ENCODE measurements around the gene G3BP2. TPM values are rescaled to one million over a fixed set of nuclear protein-coding genes. Genes with fewer than 3 reads are reported as not detected.

Gene G3BP2
- total RNA-seq, 4 donors from 2014 or later = 98.6 to 152 (median 129) TPM

DNA sequence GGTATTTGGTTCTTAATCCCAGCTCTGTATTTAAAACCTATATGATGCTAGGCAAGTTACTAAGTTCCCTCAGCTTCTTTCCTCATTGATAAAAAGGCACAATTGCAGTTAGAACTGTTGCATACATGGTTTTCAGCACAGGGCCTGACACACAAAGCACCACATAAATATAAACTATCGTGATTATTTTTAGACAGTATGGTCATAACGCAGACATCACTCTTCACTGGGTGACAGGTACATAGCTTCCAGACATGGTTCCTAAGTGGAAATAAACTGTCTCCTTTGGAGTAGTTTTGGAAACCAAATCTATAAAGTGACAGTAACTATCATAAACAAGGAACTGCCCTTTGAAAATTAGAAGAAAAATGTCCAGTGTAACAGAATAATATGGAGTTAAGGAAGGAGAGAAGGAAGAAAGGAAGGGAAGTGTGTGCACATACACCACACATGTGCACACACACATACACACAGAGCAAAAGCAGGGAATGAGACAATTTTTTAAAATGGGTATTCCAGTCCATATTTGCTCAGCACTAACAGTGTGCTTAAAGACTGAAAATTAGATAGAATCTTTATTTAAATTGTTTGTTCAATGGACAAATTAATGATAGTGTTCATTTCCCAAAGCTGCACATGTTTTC lies 12.5 kb upstream of the G3BP2 start:
- 35 to 60% methylated on average over 1 to 2 of the region's 2 CpGs for WGBS, 2 donors (ENCODE audit: low coverage in 1 of 2)
- Histone ChIP-seq H3K36me3 (no peaks in the 10 kb centered on the region), H3K4me3 (no peak overlapping the region), H3K4me1 (peaks cover 0 to 16% (median 2%) of the 10 kb centered on the region in 3 donors), H3K9me3 (no peaks in the 10 kb centered on the region), H3K27me3 (no peaks in the 10 kb centered on the region), H3K27ac (peak overlapping the region in 2 of 4 donors; percentile 19 to 24)
- TF ChIP-seq, protein P1, sequence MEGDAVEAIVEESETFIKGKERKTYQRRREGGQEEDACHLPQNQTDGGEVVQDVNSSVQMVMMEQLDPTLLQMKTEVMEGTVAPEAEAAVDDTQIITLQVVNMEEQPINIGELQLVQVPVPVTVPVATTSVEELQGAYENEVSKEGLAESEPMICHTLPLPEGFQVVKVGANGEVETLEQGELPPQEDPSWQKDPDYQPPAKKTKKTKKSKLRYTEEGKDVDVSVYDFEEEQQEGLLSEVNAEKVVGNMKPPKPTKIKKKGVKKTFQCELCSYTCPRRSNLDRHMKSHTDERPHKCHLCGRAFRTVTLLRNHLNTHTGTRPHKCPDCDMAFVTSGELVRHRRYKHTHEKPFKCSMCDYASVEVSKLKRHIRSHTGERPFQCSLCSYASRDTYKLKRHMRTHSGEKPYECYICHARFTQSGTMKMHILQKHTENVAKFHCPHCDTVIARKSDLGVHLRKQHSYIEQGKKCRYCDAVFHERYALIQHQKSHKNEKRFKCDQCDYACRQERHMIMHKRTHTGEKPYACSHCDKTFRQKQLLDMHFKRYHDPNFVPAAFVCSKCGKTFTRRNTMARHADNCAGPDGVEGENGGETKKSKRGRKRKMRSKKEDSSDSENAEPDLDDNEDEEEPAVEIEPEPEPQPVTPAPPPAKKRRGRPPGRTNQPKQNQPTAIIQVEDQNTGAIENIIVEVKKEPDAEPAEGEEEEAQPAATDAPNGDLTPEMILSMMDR (IDR thresholded peaks at IDR 0.05) = no peak
- TF ChIP-seq POLR2AphosphoS5 (IDR thresholded peaks at IDR 0.05) (no peak), EP300 (IDR thresholded peaks at IDR 0.05) (no peak), POLR2A (IDR thresholded peaks at IDR 0.05) (no peak)
- ATAC-seq = no peak

DNA sequence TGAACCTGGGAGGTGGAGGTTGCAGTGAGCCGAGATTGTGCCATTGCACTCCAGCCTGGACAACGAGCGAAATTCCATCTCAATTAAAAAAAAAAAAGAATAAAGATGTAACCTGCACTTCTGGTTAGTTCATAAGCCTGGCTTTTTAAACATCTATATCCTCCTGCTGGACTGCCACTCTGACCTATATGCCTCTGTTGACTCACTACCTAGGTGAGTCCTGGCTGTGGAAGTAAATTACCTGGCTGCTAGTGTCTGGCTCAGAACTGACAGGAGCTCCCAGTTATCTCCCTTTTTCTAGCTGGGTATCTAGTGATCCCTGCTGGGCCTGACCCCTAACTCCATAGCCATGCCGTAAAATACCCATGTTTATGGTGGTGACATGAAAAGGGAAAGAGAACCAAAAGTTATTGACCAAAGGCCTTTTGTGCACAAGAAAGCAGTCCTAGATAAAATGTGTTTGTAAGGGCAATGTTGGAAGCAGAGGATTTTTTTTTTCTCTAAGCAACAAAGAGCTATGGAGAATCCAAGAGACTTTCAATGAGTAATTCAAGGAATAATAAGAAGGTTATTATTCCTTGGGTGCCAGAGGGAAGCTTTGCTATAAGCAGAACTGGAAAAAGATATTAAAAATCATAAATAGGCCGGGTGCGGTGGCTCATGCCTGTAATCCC lies 10.4 kb upstream of the G3BP2 start:
- Histone ChIP-seq H3K36me3 (no peaks in the 10 kb centered on the region), H3K4me1 (peaks cover 0 to 16% (median 2%) of the 10 kb centered on the region in 3 donors), H3K27me3 (no peaks in the 10 kb centered on the region), H3K27ac (no peak overlapping the region), H3K9me3 (no peaks in the 10 kb centered on the region), H3K4me3 (no peak overlapping the region)
- WGBS, 2 donors (ENCODE audit: low coverage in 1 of 2) = 60 to 90% methylated on average over 1 to 6 of the region's 6 CpGs
- no peak for TF ChIP-seq EP300 (IDR thresholded peaks at IDR 0.05)
- TF ChIP-seq, protein P1 (IDR thresholded peaks at IDR 0.05) = no peak
- no peak for TF ChIP-seq POLR2A (IDR thresholded peaks at IDR 0.05)
- TF ChIP-seq POLR2AphosphoS5 (IDR thresholded peaks at IDR 0.05) = no peak
- no peak for ATAC-seq

- H3K27ac ChIP-seq = no peak overlapping the region
- no peak overlapping the region for H3K4me3 ChIP-seq
- WGBS, 2 donors (ENCODE audit: low coverage in 1 of 2) = 79 to 100% methylated on average over 2 of the region's 3 CpGs
- H3K36me3 ChIP-seq = no peaks in the 10 kb centered on the region
- ATAC-seq = no peak
- H3K27me3 ChIP-seq = no peaks in the 10 kb centered on the region
- TF ChIP-seq, protein P1 (IDR thresholded peaks at IDR 0.05) = no peak
- TF ChIP-seq POLR2A (IDR thresholded peaks at IDR 0.05) (no peak), POLR2AphosphoS5 (IDR thresholded peaks at IDR 0.05) (no peak), EP300 (IDR thresholded peaks at IDR 0.05) (no peak)
- peaks cover 0 to 3% (median 0%) of the 10 kb centered on the region in 3 donors for H3K4me1 ChIP-seq
- no peaks in the 10 kb centered on the region for H3K9me3 ChIP-seq
Observed at GRCh38 chr4:75679876-75680575, 6.8 kb upstream of the G3BP2 start.

- no peak for ATAC-seq
- Histone ChIP-seq H3K27me3 (no peaks in the 10 kb centered on the region), H3K9me3 (no peaks in the 10 kb centered on the region), H3K4me1 (peaks cover 0 to 4% (median 3%) of the 10 kb centered on the region in 3 donors), H3K4me3 (no peak overlapping the region), H3K36me3 (no peaks in the 10 kb centered on the region), H3K27ac (no peak overlapping the region)
- TF ChIP-seq POLR2AphosphoS5 (IDR thresholded peaks at IDR 0.05) = no peak
Observed at GRCh38 chr4:75678965-75679364, 5.8 kb upstream of the G3BP2 start.

GRCh38 chr4:75678473-75678872 lies 5.3 kb upstream of the G3BP2 start:
- Histone ChIP-seq H3K4me1 (peaks cover 0 to 8% (median 3%) of the 10 kb centered on the region in 3 donors), H3K27me3 (no peaks in the 10 kb centered on the region), H3K36me3 (no peaks in the 10 kb centered on the region), H3K9me3 (no peaks in the 10 kb centered on the region), H3K27ac (no peak overlapping the region), H3K4me3 (no peak overlapping the region)
- TF ChIP-seq POLR2A (IDR thresholded peaks at IDR 0.05) (no peak), POLR2AphosphoS5 (IDR thresholded peaks at IDR 0.05) (no peak), EP300 (IDR thresholded peaks at IDR 0.05) (no peak)
- TF ChIP-seq, protein P1 (IDR thresholded peaks at IDR 0.05) = no peak
- no peak for ATAC-seq

Data from gastroesophageal sphincter (tissue), 4 donors.